CD4-positive, alpha-beta T cell treated with Interleukin-2 at 100 ng/mL for 4 hours (primary cell): ENCODE data around the gene DPYSL5.
"Not testable (repeated sequence)": the region's sequence is repeated elsewhere in the genome, so short reads cannot be mapped to it uniquely, and the experiment has no call there.

Experiments used
- DNase-seq: peaks from one replicate; pipeline ENCODE4 v3.0.0-alpha.2; 2020; ENCODE audit warnings: low spot score

Gene DPYSL5

GRCh38 chr2:26901326-26902183 lies 53.6 kb downstream of the DPYSL5 start:
- no peak for DNase-seq

DNA sequence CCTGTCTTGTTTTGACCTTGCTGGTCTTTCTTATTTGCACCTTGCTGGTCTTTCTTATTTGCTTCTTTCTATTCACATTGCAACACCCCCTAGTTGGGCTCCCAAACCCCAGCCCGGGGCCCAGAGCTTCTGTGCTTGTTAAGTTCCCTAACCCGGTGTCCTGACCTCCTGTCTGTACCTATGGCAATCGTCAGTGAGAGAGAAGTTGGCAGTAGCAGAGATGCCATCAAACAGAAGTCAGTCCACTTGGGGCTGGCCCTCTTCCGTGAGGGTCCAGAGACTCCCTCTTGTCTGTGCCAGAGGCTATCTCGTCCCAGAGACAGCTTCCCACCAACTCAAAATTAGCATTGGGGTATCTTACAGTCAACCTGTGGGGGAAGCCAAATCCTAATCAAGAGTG lies 55.7 kb downstream of the DPYSL5 start:
- no peak for DNase-seq

- no peak for DNase-seq
These were observed 56.9 kb downstream of the DPYSL5 start for GRCh38 chr2:26904839-26905238.

DNA sequence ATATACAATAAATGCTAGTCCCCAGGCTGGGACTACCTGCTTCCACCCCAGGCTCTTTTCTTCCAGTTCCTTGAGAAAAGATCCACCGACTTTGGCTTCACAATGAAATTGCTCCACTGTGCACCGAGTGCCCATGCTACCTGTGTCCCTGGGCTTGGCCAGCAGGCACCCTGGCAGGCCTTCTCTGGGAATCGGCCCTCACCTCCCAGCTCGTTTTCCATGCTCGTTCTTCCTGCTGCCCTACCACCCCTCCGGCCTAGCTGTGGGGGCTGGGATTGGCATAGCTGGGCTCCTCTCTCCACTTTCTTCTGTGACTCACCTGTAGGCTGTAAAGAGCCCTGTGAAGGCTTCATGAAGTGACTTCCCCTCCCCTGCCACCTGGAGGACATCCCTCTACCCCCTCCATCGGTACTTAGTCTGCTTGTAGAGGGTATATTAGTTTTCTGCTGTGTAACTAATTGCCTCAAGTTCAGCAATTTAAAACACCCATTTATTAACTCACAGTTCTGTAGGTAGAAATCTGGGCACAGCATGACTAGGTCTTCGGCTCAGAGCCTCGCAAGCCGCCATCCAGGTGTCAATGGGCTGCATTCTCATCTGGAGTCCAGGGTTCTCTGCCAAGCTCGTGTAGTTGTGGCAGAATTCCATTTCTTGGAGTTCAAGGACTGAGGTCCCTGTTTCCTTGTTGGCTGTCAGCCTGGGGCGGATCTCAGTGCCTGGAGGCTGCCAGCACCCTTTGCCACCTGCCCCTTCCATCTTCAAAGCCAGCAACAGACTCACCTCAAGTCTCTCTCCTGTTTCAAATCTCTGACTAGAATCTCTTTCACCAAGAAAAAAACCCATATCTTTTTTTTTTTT lies 57.6 kb downstream of the DPYSL5 start:
- no peak for DNase-seq

- DNase-seq, result no peak
These were observed 59.5 kb downstream of the DPYSL5 start for GRCh38 chr2:26907416-26907815.

DNA sequence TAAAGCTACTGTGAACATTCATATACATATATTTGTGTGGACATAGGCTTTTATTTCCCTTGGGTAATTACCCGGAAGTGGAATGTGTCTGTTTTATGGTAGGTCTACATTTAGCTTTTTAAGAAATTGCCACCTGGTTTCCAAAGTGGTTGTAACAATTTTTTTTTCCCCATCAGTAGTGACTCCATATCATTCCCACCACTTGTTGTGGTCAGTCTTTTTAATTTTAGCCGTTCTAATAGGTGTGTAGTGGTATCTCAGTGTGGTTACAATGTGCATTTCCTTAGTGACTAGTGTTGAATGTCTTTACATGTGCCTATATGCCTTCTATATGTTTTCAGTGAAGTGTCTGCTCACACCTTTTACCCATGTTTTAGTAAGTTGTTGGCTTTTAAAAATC lies 62.2 kb downstream of the DPYSL5 start:
- no peak for DNase-seq

GRCh38 chr2:26911911-26912861 lies 64.3 kb downstream of the DPYSL5 start:
- no peak for DNase-seq

GRCh38 chr2:26913606-26913998 lies 65.7 kb downstream of the DPYSL5 start:
- no peak for DNase-seq

- no peak for DNase-seq
These were observed 66.2 kb downstream of the DPYSL5 start for GRCh38 chr2:26913999-26914658.

DNA sequence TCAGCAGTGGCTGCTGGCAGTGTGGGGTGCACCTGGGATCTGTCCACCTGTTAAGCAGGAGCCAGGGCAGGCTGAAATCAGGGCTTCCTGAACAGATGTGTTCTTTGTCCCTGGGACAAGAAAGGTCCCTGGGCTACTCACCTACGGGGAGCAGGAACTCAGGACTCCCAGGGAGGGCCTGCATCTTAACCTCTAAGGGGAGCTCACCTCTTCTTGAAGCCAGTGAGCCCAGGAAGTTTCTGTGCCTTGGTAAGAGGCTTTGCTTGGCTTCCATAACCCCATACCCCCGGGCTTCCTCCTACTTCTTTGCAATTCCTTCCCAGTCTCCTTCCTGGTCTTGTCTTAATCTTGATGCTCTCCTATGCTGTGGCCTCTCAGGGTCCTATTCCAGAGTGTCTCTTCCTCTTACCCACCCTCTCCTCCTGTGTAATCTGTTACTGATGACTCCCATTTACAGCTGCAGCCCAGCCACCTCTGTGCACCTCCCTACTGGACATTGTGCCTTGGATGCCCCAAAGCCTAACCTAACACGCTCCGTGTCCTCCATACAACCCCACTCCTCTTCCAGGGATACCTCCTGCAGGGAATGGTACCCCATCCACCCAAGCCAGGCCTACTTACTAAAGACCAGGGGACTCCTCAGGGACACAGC lies 66.9 kb downstream of the DPYSL5 start:
- no peak for DNase-seq

- DNase-seq, result no peak
These were observed 67.4 kb downstream of the DPYSL5 start for GRCh38 chr2:26915316-26915715.

DNA sequence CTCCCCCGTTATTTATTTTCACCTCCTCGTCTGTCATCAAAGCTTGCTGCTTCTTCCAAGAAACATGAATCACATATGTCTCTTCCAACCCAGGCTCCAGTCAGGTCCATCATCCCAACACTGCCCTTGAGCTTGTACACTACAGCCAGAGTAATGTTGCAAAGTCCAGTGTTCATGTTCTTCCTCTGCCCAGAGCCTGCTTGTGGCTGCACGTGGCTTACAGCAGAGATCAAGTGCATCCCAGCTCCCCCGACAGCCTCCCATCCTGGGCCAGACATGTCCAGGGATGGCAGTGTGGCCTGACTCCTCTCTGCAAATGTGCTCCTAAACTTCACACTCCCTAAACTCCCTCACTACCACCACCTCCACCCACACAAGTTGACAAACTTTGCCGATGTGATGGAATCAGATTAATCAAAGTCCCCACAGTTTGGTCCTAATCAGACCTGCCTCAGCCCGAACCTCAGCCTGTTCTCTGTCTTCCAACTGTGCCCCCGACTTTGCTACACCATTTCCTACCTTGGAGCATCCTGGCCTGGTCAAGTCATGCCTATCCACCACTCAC lies 68.3 kb downstream of the DPYSL5 start:
- no peak for DNase-seq

- DNase-seq, result no peak
These were observed 69.4 kb downstream of the DPYSL5 start for GRCh38 chr2:26917135-26917836.

DNA sequence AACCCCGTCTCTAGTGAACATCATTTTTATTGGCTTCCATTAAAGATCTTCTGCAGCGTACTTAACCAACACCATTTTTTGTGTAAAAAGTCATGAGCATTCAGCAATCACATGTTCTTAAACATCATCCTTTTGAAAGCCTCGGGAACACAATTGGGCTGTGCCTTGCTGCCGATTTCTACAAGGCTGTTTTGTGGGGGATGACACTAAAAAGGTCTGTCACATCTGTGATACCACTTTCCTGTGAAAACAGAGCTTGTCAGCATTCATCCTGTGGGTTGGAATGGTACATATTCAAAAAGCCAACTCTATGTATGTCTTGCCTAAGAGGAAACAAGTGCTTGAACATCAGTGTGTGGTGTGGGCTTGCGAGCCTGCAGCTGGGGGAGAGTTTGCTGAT lies 73.4 kb downstream of the DPYSL5 start:
- no peak for DNase-seq

- peak; percentile 27 for DNase-seq
These were observed 74.7 kb downstream of the DPYSL5 start for GRCh38 chr2:26922405-26923188.

- not testable (repeated sequence) for DNase-seq
These were observed 75.2 kb downstream of the DPYSL5 start for GRCh38 chr2:26923189-26923466.

DNA sequence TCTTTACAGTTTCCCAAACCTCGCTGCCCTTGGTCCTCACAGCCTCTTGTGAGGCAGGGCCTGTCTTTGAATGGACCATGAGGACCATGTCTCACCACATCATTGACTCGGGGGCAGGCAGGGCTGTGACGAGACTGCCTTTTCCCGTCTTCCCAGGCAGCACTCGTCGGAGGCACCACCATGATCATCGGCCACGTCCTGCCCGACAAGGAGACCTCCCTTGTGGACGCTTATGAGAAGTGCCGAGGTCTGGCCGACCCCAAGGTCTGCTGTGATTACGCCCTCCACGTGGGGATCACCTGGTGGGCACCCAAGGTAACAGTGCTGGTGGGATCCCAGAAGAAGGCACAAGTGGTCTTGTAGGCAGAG lies 76.8 kb downstream of the DPYSL5 start:
- DNase-seq, result no peak

DNA sequence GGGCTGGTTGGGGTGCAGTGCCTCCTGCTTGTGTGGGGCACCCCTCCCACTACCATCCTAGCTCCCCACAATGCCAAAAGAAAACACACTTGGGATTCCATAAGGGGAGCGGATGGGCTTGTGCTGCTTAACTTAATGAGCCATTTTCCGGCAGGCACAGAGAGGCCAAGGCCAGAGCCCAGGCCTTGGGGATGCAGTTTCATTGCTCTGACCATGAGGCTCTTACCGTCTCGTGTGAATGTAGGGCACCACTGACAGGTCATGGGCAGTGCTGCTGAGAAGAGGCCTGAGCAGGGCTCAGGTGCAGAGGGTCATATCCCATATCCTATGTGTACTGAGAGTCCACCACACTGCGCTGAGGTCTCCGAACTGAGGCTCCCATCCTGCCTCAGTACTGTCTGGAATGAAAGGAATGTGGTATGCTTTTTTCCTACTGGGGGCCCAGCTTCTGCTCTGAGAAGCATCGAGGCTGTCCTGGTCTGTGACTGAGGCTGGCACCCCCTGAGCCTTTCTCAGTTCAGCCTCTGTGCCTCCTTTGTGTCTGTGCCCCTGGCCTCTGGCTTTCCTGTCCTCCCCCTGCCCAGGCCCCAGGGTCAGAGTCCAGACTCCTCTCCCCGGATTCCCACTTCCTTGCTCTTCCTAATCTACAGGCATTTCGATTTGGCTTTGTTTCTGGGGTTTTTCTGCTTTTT lies 77.3 kb downstream of the DPYSL5 start:
- DNase-seq, result no peak

DNA sequence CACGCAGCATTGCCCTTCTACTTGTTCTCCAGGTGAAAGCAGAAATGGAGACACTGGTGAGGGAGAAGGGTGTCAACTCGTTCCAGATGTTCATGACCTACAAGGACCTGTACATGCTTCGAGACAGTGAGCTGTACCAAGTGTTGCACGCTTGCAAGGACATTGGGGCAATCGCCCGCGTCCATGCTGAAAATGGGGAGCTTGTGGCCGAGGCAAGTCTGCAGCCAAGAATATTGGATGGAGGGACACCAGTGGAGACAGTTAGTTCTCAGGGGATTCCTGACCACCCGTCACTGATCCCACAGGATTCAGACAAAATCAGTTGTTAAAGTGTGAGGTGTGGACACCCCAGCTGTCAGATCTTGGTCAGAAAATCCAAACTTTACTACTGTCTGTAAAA lies 79.3 kb downstream of the DPYSL5 start:
- no peak for DNase-seq
